Esophagus squamous epithelium (tissue), 4 donors: Measurements from ENCODE around the gene RHBDD1.

Source experiments
- POLR2A ChIP-seq, 4 donors: fragments of 450-650 bp; IDR thresholded peaks; one replicate each; pipeline ENCODE4 v1.6.1; 2017; ENCODE audit warnings: antibody characterized with exemption in 4 of 4, mild to moderate bottlenecking in 4 of 4, moderate library complexity in 3 of 4
- TF ChIP-seq, protein P1 (sequence below), 6 experiments: fragments of 450-650 bp in 4 of 6; fragments of 200-600 bp in 2 of 6; sonication (generic) in 2 of 6; IDR thresholded peaks; one replicate each; pipeline ENCODE4 v1.5.1; 2016 to 2019; ENCODE audit warnings: antibody characterized with exemption in 6 of 6, mild to moderate bottlenecking in 4 of 6, moderate library complexity in 4 of 6

DNA sequence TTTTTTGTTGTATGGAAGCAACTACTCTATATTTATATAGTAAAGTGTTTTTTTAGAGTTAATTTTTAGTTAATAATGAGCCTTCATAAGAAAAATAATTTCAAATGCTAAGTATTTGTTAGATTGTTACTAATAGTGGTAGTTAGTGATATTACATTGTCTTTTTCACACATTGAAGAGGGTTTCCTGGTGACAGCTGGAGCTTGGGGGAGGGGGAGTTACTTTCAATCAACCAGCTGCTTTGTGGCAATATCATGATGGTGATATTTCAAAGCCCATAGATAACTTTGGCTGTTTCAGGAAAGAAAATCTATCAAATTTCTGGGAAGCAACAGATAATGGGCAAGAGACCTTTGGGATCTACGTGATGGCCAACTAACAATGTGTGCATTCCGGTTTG, 4.1 kb downstream of the RHBDD1 start:
- no peak for TF ChIP-seq POLR2A (IDR thresholded peaks at IDR 0.05)
- TF ChIP-seq, protein P1, sequence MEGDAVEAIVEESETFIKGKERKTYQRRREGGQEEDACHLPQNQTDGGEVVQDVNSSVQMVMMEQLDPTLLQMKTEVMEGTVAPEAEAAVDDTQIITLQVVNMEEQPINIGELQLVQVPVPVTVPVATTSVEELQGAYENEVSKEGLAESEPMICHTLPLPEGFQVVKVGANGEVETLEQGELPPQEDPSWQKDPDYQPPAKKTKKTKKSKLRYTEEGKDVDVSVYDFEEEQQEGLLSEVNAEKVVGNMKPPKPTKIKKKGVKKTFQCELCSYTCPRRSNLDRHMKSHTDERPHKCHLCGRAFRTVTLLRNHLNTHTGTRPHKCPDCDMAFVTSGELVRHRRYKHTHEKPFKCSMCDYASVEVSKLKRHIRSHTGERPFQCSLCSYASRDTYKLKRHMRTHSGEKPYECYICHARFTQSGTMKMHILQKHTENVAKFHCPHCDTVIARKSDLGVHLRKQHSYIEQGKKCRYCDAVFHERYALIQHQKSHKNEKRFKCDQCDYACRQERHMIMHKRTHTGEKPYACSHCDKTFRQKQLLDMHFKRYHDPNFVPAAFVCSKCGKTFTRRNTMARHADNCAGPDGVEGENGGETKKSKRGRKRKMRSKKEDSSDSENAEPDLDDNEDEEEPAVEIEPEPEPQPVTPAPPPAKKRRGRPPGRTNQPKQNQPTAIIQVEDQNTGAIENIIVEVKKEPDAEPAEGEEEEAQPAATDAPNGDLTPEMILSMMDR (IDR thresholded peaks at IDR 0.05) = no peak
